HG03558 (cell line): ENCODE results near the gene RNF212B.
"Not testable (repeated sequence)": the region's sequence is repeated elsewhere in the genome, so short reads cannot be mapped to it uniquely, and the experiment has no call there.

Source experiments
- ATAC-seq: cut with Tn5 transposase; IDR thresholded peaks from one replicate; pipeline ENCODE4 v1.9.1; 2021; ENCODE audit warnings: moderate number of reproducible peaks; ENCODE audit not compliant: unreplicated experiment; ENCODE audit errors: extremely low read depth

RNF212B gene

DNA sequence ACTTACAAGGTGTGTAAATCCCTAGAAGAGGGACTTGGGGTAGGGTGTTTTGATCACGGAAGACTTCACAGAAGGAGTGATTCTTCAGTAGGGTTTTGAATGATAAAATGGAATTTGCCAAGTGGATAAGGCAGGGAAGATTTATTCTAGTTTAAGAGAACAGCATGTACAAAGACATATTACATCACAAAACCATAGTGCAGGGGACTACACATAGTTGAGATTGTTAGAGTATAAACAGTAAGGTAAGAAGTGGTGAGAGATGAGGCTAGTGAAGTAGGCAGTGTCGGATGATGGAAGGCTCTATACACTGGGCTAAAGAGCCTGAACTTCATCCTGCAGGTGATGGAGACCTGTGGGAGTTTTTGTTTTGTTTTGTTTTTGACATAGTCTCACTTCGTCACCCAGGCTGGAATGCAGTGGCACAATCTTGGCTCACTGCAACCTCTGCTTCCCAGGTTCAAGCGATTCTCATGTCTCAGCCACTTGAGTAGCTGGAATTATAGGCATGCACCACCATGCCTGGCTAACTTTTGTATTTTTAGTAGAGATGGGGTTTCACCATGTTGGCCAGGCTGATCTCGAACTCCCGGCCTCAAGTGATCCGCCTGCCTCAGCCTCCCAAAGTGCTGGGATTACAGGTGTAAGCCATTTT is 3.5 kb downstream of the RNF212B start:
- ATAC-seq = not testable (repeated sequence)

DNA sequence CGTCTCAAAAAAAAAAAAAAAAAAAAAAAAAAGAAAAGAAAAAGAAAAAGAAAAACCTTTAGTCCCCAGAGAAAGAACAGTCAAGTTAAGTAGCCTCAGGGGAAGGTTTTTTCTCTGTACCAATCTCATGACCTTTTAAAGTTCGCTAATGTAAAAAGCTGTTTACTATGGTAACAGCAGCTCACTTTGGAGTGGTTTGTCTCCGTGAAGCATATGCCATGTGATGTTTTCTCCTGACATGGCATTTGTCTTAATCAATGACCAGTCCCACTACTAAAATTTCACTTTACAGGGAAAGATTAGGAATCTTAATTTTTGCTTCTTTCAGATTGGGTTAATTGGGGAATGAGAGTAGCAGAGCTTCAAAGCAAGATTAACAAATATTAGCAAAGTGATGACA is 4.3 kb downstream of the RNF212B start:
- ATAC-seq = no peak

DNA sequence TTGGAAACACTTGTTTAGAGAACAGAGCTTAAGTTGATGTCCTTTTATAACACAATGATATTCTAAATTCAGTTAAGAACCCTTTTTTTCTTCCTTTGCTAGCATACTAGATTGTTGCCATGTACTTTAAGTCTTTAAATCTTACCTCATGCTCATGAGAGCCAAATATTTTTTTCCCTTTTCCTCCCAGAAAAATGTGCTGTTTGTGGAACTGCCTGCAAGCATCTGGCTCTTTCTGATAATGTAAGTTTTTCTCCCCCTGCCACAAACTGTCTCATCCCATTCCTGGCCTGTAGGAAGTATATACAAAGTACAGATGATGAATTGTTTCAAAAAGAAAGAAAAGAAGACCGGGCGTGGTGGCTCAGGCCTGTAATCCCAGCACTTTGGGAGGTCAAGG is 5.3 kb downstream of the RNF212B start:
- ATAC-seq = no peak

DNA sequence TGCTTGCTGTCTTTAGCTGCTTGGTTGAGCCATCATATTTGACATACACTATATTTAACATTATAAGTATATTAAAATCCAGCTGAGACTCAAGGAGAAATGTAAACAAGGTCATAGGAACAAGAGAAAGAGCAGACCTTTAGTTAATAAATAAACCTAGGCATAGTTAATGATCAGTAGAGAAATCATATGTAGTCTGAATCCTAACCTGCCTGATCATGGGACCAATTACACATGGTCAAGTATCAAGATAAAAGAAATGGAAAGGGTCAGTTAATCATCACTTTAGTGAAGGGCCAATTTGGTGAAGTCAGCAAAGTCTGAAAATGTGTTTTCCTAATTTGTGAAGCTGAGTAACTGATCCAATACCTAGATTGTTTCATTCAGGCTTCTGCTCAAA is 7.5 kb downstream of the RNF212B start:
- no peak for ATAC-seq

DNA sequence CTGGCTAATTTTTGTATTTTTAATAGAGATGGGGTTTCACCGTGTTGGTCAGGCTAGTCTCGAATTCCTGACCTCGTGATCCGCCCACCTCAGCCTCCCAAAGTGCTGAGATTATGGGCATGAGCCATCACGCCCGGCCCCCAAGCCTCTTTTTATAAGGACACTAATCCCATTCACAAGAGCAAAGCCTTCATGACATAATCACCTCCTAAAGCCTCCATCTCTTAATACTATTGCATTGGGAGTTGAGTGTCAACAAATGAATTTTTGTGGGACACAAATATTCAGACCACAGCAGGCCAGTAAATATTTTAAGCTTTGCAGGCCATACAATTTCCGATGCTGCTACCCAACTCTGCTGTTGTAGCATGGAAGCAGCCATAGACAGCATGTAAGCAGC is 10.9 kb downstream of the RNF212B start:
- ATAC-seq = no peak

DNA sequence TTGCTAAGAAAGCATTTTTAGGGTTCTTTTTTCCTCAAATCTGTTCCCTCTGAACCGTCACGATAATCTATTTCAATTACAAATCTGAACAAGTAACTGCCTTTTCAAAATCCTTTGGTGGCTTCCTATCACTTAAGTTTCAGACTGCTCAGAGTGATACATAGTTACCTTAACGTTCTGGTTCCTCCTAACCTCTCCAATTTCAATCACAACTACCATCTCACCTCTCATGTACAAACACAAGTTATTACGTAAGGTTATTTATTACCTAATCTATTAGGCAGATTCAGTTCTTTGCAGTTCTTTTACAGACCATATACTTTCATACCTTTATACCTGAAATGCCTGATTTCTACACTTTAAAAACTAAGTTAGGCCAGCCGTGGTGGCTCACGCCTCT is 12.1 kb downstream of the RNF212B start:
- ATAC-seq = no peak

DNA sequence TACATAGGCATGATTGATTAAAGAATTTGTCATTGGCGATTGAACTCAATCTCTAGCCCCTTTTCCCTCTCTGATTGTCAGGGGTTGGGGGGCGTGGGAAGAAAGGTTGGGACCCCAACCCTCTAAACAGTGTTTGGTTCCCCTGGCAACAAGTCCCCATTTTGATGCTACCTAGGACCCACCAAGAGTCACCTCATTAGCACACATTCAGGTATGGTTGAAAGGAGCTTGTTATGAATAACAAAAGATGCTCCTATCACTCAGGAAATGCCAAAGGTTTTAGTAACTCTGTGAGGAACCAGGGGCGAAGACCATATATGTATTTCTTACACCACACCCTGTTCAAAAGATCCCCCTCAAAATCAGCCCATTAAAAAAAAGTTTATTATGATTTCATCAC is 14.3 kb downstream of the RNF212B start:
- ATAC-seq = no peak

DNA sequence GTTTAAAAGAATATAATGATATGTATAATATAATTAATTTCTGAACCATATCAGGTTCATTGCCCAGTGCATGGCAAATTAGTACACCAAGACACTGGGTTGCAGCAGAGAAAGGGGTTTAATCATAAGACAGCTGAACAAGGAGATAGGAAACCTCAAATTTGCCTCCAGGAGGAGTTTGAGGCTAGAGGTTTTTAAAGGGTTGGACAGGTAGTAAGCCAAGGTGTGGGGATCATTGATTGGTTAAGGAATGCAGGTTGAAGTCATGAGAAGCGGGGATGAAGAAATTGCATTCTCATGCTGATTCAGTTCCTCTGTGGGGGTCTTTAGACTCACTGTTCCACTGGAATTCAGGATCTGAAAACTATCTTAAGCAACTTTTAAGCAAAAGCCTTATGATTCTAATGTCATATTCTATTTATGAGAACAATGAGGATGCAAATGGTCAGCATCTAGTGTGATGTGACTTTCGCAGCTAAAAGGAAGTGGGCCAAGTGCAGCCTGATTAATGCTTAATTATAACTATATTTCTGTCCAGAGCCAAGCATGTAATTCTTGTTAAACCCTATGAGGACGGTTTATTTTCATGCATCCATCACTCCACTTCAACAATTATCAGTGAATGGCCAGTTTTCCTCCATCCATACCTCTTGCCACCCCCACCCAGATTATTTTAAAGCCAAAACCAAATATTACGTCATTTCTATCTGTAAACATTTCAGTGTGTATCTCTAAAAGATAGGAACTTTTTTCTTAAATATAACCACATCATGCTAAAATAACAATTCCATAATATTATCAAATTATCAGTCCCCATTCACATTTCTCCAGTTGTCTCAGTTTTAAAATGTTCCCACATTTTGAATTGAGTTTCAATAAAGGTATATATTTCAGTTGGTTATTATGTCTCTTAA is 14.9 kb downstream of the RNF212B start:
- no peak for ATAC-seq

DNA sequence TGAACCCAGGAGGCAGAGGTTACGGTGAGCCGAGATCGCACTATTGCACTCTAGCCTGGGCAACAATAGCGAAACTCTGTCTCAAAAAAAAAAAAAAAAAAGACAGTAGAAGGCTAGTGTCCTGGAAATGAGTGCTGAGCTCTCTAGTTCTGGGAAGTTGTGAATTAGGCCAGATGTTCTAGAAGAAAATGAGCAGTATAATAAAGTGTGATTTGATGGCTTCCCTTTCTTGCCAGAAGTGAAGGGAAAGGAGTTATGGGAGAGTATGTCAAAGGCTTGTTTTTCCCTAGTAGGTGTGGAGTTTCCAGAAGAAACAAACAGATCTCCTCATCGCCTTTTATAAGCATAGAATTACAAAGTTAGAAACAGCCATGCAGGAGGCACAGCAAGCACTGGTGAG is 20.5 kb downstream of the RNF212B start:
- ATAC-seq = no peak

DNA sequence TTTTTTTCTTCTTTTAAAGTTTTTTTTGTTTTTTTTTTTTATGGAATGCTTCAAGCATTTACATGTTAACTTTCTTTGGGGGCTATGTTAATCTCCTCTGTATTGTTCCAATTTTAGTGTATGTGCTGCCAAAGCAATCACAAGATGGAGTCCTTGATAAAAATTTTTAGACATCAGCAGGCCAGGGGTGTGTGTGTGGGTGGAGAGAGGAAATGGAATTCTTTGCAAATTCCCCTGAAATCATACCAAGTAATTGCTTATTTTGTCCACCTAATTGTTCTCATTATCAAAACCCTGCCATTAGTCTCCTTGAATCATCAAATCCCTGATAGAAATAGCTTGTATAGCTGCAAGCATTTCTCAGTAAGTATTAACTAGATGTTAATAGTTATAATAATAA is 21.7 kb downstream of the RNF212B start:
- ATAC-seq = no peak

DNA sequence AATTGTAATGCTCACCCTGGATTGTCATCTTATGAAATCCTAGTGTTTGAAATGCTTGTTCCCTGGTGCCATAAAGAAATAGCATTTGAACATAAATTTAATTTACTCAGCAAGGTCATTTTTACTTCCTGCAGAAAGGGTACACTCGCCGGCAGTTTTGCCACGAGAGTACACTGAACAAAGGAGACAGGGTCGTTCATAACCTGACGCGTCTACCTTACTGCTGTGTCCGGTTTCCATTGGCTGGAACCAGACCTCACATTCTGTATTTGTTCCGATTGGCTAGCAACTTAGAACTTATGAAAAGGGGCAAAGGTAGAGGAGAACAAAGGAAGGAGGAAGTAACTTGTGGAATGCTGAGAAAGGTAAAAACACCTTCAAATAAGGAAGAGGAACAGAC is 23.1 kb downstream of the RNF212B start:
- ATAC-seq = not testable (repeated sequence)

DNA sequence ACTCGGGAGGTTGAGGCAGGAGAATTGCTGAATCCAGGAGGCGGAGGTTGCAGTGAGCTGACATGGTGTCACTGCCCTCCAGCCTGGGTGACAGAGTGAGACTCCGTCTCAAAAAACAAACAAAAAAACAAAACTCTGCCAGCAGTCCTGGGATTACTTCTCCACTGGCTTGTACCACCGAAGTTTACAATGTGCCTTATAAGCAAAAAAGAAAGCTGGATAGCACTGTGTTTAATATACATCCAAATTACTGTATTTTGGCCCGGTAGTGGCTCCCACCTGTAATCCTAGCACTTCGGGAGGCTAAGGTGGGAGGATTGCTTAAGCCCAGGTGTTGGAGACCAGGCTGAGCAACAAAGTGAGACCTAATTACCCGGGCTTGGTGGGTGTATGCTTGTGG is 31.5 kb downstream of the RNF212B start:
- no peak for ATAC-seq

DNA sequence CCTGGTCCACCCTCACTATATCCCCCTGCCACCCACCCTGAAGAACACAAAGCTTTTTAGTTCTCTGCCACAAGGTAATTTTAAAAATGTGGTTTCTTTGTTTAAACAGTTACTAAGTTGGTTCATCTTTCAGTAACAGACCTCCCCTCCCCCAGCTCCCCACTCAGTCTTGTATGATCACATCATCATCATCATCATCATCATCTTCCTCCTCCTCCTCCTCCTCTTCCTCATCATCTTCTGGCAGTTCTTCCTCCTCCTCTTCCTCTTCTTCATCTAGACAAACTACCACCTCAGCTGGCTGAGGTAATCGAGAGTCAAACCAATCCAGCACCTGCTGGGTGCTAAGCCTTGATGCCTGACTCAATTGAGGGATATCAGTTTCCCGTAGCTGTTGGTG is 37.7 kb downstream of the RNF212B start:
- ATAC-seq = no peak

DNA sequence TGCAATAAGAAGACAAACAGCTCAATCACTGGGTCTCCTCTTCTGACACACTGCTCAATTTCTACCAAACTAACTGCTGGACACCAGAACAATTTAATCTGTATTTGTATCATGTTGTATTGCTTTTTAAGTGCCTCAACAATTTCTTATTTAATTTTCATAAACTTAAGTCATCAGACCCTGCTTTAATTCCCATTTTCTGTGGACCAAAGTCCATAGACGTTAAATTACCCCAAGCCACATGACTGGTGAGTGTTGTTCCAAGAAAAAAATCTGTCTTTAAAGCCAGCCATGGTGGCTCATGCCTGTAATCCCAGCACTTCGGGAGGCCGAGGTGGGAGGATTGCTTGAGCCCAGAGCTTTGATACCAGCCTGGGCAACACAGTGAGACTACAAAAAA is 39.5 kb downstream of the RNF212B start:
- ATAC-seq = no peak

DNA sequence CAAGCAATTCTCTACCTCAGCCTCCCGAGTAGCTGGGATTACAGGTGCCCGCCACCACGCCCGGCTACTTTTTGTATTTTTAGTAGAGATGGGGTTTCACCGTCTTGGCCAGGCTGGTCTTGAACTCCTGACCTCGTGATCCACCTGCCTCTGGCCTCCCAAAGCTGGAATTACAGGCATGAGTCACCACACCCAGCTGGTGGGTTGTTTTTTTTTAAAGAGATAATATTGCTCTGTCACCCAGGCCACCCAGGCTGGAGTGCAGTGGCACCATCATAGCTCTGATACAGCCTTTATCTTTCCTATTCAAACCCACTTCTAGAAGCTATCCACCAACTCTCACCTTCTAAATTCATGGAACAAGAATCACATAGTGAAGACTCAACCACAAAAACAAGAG is 40.2 kb downstream of the RNF212B start:
- ATAC-seq = not testable (repeated sequence)

DNA sequence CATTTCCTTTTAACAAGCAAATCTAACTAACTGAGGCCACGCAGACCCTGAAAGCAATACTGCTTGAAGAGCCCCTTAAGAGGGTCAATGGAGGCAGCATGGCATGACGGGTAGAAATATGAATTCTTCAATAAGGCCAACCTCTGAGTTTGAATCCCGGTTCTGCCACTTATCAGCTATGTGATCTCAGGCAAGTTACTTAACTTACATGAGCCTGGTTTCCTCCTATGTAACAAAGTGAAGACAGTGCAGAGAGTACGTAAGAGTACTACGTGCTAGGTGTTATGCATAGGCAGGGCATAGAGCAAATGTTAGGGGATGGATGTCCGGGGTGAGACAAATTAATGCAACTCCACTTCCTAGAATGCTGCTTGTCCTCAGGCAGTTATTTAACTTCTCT is 43.5 kb downstream of the RNF212B start:
- no peak for ATAC-seq

DNA sequence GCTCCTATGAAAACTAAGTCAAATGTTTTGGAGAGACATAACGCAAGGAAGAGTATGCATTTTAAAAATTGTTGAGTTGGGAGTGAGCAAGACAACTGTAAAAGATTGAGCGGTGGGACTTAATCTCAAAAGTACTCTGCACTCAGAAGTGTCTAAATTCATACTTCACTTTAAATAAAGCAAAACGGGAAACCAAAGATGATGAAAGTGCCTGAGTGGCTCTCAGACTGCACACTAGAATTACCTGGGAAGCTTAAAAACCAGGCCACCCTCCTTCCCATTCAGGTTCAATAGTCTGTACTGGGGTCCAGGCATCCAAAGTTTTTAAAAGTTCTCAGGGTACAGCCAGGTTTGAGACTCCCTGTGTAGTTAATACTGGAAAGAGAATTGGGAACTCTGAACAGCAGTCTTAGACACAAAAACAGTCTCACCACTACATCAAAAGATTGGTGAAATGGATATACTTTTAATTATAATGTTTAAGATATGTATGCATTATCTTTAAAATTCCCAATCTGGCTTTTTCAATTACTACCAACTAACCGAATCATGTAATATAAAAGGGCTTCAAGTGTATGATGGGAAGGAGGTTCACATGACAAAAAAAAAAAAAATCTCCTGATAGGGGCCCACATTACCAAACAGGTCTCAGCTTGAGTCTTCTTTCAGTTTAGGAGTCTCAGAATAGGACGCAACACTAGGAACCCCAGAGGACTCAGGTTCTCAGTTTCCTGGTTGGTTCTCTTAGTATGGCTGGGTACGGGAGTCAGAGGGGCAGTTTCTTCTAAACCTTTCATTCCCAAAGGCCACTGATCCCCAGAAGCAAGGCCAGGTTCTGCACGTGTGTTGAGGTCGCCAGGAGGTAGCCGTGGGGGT is 47.2 kb downstream of the RNF212B start:
- no peak for ATAC-seq

DNA sequence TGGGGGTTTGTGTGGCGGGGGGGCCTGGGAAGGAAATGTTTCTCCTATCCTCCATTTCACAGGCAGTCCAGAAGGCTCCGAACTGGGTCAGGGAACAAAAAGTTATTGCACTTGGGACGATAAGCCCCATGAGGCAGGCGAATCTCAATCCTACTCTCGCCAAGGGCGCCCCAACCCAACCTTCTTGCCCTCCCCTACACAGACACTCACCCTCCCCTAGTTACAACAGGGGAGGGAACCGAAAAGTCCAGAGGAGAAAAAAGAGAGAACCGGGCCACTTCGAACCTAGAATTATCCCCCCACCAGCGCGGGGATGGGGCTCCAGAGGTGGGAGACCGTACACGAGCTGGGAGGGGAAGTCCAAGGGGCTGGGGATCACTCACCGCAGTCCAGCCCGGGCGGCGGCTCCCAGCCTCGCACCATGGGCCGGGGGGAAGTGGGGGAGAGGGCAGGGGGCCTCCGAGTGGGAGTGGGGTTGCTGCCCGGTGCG is 47.8 kb downstream of the RNF212B start:
- peak; percentile 3 for ATAC-seq

DNA sequence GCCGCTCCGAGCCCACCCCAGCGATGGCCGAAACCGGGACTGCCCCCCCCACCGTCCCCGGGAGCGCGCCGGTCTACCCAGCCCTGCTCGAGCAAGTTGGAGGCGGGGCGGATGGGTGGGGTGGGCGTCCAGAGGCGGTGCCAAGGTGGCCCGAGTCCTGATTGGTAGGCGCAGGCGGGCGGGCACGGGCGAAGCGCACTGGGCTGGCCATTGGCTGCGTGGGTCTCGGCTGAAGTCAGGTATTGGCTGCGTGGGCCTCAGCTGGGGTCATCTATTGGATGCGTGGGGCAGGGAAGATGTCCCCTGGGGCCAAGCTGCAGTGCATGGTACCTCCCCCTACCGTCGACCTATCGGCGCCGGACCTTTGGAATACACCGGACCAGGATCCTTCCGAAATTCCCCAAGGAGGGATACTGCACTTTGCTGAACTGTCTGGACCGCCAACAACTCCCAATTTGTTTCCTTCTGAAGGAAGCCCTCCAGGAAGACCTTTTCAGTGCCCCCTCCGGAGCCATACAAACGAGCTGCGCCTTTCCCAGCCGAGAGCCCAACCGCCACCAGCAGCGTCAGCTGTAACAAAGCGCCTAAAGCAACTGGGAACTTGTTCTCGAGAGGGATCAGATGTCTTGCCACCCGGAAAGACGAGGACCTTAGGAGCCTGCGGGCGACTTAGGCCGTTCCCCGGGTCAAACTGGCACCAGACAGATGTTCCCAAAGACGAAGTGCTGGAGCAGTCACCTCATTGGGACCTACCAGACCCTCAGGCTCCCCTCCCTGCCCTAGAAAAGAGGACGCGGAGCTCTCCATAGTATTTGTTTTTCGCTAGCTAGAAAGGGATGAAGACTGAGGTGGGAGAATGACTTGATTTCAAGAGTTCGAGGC is 48.5 kb downstream of the RNF212B start, which contains the start of gene HOMEZ:
Gene HOMEZ (minus strand): TSS at position 113 of the 882 bp plus-strand sequence. CDS start 180 bp downstream, outside the sequence.
- peak; percentile 94 for ATAC-seq
